ENCODE results near the gene EGLN2.

GRCh38 chr19:40800997-40801377 is 2.0 kb downstream of the EGLN2 start:
- TF ChIP-seq CTCF (IDR thresholded peaks at IDR 0.05; ENCODE audit: extremely low read depth in 1 of 2, insufficient read depth in 1 of 2, low read depth in 1 of 2, low read length in 2 of 2) (no peak), POLR2A (IDR thresholded peaks at IDR 0.05; ENCODE audit: low read depth, low read length) (no peak), POLR2AphosphoS5 (IDR thresholded peaks at IDR 0.05; ENCODE audit: insufficient read depth, low read depth, low read length) (no peak), JUN (IDR thresholded peaks at IDR 0.05; ENCODE audit: borderline replicate concordance, insufficient read depth, insufficient read length, low read depth) (no peak)

Measured in endothelial cell of umbilical vein (primary cell).